GM10266 (cell line): ENCODE measurements around the gene IL4.

Experiments
- DNase-seq: peaks from one replicate; pipeline ENCODE4 v3.0.0; 2012; ENCODE audit errors: extremely low spot score
- CTCF ChIP-seq: IDR thresholded peaks from 2 replicates; pipeline ENCODE4 v1.5.1; 2012; ENCODE audit warnings: mild to moderate bottlenecking, low read depth; ENCODE audit not compliant: control insufficient read depth, insufficient read depth; ENCODE audit errors: missing control alignments

Gene IL4

GRCh38 chr5:132669966-132670882 is 3.6 kb upstream of the IL4 start:
- TF ChIP-seq CTCF, result no peak
- no peak for DNase-seq

- DNase-seq, result no peak
- TF ChIP-seq CTCF, result no peak
These were observed 2.8 kb upstream of the IL4 start for GRCh38 chr5:132671000-132671399.

DNA sequence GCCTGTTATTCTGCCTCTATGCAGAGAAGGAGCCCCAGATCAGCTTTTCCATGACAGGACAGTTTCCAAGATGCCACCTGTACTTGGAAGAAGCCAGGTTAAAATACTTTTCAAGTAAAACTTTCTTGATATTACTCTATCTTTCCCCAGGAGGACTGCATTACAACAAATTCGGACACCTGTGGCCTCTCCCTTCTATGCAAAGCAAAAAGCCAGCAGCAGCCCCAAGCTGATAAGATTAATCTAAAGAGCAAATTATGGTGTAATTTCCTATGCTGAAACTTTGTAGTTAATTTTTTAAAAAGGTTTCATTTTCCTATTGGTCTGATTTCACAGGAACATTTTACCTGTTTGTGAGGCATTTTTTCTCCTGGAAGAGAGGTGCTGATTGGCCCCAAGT is 301 bp upstream of the IL4 start:
- no peak for TF ChIP-seq CTCF
- DNase-seq, result no peak

DNA sequence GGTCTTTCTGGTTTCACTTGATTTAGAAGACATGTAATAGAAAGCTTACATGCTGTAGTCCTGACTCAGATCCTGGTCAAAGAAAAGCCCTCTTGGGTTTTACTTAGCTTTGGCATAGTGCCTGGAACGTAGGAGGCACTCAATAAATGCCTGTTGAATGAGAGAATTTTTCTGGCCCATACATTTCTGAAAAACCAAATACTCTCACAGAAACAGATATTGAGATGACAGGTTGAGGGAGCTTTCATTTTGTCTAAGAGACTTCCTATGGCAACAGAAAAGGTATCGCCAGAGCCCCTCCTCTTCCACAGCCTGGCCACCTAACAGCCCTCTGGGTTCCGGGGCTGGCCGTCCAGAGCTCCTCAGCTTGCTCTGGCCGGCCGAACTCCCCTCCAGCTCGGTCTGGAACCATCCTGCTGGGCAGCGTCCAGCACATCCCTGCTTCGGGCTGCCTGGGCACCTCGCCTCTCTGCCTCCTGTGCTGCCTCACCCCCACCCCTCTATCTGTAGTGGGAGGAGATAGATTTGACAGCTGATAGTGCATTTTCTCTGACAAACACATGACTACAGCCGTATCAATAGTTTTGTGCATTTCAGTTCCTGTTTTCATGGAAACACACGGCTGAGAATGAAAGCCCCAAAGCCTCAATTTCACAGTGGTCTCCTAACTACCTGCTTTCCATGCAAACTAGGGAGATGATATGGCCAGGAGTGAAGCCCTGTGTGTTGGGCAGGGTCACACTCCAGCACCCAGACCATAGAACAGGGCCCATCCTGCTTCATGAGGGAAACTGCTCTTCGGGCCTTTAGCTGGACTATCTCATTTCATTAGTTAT is 1.1 kb downstream of the IL4 start:
- DNase-seq, result peak; percentile 75
- no peak for TF ChIP-seq CTCF

GRCh38 chr5:132675936-132676689 is 2.3 kb downstream of the IL4 start:
- no peak for TF ChIP-seq CTCF
- no peak for DNase-seq

- no peak for DNase-seq
- no peak for TF ChIP-seq CTCF
These were observed 3.4 kb downstream of the IL4 start for GRCh38 chr5:132677191-132677590.
